Measurements from ENCODE around the gene SENP2. TPM values are rescaled to one million over a fixed set of nuclear protein-coding genes. Genes with fewer than 3 reads are reported as not detected.
A peak's percentile ranks its signal among the peaks of the same experiment; 100 is the strongest.
"Not testable (repeated sequence)": the region's sequence is repeated elsewhere in the genome, so short reads cannot be mapped to it uniquely, and the experiment has no call there.

Gene SENP2
- 31.2 TPM for polyA plus RNA-seq (2012; ENCODE audit: insufficient read depth, insufficient read length)

- H3K4me3 ChIP-seq (ENCODE audit: low read length): peak within 1 kb of the TSS; percentile 97
- DNase-seq (ENCODE audit: low read depth, low spot score): peak; percentile 98
Measured at GRCh38 chr3:185585859-185586685, at the start of gene SENP2. Gene SENP2, plus strand, starts transcription at chr3:185586295. Its CDS starts 119 bp downstream, at chr3:185586414.

DNA sequence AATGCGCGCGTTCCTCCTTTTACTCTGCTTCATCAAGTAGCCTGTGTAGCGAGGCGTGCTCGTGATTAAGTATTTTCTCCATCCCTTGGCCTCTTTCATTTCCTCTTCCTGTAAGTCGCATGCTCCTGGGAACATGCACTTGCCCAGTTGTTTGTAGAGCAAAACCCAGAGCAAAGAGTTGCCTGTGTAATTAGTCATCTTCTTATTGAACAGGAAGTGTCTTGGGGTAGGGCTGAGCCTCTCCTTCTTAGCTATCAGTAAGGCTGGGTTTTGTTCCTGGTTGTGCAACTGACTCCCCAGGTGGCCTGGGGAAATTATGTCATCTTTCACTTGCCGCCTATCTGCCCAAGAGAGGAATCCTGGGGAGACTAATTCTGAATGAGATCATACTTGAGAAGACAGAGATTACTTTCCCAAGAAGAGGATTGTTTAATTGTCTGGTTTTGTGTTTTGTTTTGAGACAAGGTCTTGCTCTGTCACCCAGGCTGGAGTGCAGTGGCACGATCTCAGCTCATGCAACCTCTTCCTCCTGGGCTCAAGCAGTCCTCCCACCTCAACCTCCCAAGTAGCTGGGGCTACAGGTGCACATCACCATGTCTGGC lies 48.6 kb upstream of the SENP2 start:
- no peak overlapping the region for H3K4me3 ChIP-seq (ENCODE audit: low read length)
- peak; percentile 50 for DNase-seq (ENCODE audit: low read depth, low spot score)

DNA sequence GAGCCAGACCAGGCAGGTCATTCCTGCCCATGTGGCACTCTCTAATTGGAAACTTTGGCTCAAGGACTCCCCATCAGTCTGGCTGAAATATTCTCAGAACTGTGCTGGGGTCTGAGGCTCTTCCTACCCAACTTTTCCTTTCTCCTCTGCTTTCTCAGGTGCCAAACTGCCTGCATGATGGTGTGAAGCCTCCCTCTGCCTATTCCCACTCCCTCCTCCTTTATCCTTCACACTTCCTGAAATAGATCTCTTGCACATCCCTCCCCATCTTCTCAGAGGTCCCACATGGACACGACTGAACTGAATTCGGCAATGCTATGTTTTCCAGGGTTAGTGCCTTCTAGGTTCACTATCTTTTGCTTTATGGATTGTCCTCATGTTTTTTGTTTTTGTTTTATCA lies 46.2 kb upstream of the SENP2 start:
- no peak overlapping the region for H3K4me3 ChIP-seq (ENCODE audit: low read length)
- no peak for DNase-seq (ENCODE audit: low read depth, low spot score)

DNA sequence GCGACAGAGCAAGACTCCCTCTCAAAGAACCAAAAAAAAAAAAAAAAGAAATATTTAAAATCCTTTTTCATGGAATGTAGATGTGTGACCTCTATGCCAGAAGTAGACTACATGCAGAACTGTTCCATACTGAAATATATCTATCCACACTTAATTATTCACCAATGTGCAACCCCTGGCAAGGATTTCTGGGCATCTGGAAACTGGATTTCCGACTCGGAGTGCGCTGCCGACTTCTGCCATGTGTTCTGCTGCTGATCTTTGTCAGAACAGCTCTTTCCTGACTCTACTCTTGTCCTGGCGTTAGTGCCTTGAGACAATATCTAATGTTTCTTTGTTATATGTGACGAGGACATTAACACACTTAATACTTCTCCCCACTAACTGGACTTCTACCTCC lies 45.4 kb upstream of the SENP2 start:
- H3K4me3 ChIP-seq (ENCODE audit: low read length): no peak overlapping the region
- DNase-seq (ENCODE audit: low read depth, low spot score): no peak

DNA sequence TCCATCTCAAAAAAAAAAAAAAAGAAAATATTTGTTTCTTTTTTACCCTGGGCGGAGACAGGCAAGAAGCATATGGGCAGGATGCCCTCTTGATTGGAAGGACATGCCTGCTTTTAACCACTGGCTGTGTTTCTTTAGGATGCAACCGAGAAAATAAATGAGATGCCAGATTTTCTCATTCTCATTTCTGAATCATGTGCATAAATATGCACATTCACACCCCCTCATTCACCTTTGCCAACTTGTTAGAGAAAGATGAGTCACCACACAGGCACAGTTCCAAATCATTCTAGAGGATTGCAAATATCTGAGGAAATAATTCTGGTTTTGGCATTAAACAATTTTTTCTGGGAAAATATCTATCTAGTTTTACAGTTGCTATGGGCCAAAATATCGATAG lies 37.0 kb upstream of the SENP2 start:
- no peak for DNase-seq (ENCODE audit: low read depth, low spot score)
- no peak overlapping the region for H3K4me3 ChIP-seq (ENCODE audit: low read length)

GRCh38 chr3:185549651-185550111 lies 36.4 kb upstream of the SENP2 start:
- DNase-seq (ENCODE audit: low read depth, low spot score): no peak
- no peak overlapping the region for H3K4me3 ChIP-seq (ENCODE audit: low read length)

DNA sequence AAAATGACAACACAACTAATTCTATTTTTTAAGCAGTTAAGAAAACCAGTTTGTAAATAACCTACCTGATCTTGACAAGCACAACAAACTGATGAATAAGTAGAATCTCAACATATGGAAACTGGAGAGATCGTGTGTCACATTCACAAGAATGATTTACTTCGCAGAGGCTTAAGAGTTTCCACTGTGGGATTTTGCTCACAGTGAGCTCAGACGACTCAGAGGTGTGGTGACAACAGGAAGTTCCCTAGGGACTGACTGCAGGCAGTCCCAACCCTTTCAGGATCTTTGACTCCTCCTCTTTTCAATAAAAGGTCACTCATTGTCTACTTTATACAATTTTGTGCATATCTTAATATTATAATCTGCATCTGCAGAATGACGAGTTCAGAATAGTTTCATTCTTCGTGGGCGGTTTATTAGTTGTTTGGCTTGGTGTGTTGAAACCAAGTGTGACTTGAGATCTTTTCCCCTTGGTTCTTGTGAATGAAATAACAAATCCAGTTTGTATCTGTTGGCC lies 33.7 kb upstream of the SENP2 start, which contains the start of gene LIPH:
Gene LIPH, minus strand, starts transcription at position 231 of the 520 bp plus-strand sequence. Its CDS starts 117 bp downstream, at position 114.
- no peak for DNase-seq (ENCODE audit: low read depth, low spot score)
- H3K4me3 ChIP-seq (ENCODE audit: low read length): no peak within 1 kb of the TSS

DNA sequence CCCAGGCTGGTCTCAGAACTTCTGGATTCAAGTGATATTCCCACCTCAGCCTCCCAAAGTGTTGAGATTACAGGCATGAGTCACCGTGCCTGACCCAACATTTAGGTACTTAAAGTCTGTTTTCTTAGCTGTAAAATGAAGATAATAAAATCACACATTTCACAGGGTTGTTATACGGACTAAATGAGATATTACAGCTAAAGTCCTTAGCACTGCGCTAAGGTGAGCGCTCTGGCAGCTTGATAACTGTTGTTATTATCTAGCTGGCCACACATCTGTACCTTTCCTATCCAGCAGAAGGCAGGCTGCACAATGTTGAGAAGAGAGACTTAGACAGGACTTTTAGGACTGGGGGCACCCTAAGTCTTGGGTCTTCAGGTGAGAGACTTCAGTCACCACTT lies 31.0 kb upstream of the SENP2 start:
- H3K4me3 ChIP-seq (ENCODE audit: low read length): no peak overlapping the region
- DNase-seq (ENCODE audit: low read depth, low spot score): no peak

DNA sequence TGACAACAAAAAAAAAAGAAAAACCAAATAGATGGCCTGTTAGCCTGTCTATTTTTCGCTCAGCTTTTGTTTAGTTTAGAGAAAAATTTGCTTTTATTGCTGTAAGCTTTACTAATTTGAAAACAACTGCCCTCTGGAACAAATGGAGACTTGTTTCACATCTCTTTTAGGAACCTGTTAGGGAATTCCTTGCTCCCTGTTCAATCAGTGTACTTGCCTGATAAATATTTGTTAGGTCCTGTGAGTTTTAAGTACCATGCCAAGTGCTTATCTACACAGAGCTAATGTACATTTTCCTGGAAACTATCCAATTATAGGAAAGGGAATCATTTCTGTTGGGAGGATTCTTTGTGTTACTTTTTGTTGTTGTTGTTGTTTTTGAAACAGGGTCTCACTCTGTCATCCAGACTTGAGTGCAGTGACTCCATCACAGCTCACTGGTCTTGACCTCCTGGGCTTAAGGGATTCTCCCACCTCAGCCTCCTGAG lies 30.2 kb upstream of the SENP2 start:
- no peak overlapping the region for H3K4me3 ChIP-seq (ENCODE audit: low read length)
- no peak for DNase-seq (ENCODE audit: low read depth, low spot score)

DNA sequence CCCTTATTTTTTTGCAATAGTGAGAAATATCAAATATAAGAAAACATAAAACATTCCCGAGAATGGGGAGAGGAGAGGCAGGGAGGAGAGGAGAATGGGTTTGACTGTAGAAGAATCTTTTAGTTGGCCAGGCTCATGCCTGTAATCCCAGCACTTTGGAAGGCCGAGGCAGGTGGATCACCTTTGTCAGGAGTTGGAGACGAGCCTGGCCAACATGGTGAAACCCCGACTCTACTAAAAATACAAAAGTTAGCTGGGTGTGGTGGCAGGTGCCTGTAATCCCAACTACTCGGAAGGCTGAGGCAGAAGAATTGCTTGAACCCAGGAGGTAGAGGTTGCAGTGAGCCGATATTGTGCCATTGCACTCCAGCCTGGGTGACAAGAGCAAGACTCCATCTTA lies 29.5 kb upstream of the SENP2 start:
- not testable (repeated sequence) for DNase-seq (ENCODE audit: low read depth, low spot score); H3K4me3 ChIP-seq (ENCODE audit: low read length)

DNA sequence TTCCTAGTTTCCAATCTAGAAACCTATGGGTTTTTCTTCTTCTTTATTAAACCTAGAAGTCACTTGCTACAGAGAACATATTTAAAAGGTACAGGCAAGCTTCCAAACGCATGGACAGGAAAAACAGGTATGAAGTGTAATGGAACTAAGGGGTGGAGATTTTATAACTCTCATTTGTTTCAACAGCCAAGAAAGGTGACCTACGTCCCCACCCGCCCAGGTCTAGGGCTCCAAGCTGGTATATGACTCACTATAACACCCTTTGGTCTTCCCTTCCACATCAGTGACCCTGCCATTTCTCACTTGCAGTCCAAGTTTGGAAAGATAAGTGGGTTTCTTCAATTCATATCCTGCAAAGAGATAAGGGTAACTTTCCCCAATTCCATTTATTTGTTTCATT lies 27.7 kb upstream of the SENP2 start:
- H3K4me3 ChIP-seq (ENCODE audit: low read length): no peak overlapping the region
- DNase-seq (ENCODE audit: low read depth, low spot score): no peak

DNA sequence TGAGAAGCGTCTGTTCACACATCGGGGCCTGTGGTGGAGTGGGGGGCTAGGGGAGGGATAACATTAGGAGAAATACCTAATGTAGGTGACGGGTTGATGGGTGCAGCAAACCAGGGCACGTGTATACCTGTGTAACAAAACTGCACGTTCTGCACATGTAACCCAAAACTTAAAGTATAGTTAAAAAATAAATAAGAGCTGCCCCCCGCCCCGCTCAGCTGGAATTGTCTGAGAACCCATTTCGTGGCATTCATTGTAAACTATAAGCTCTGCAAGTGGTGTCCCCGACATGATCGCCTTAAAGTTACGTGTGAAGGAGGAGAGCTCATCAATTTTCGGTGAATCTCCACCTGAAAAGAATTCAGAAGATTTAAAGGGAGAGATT lies 26.4 kb upstream of the SENP2 start:
- H3K4me3 ChIP-seq (ENCODE audit: low read length): no peak overlapping the region
- no peak for DNase-seq (ENCODE audit: low read depth, low spot score)

GRCh38 chr3:185560676-185561075 lies 25.4 kb upstream of the SENP2 start:
- H3K4me3 ChIP-seq (ENCODE audit: low read length): no peak overlapping the region
- DNase-seq (ENCODE audit: low read depth, low spot score): no peak

DNA sequence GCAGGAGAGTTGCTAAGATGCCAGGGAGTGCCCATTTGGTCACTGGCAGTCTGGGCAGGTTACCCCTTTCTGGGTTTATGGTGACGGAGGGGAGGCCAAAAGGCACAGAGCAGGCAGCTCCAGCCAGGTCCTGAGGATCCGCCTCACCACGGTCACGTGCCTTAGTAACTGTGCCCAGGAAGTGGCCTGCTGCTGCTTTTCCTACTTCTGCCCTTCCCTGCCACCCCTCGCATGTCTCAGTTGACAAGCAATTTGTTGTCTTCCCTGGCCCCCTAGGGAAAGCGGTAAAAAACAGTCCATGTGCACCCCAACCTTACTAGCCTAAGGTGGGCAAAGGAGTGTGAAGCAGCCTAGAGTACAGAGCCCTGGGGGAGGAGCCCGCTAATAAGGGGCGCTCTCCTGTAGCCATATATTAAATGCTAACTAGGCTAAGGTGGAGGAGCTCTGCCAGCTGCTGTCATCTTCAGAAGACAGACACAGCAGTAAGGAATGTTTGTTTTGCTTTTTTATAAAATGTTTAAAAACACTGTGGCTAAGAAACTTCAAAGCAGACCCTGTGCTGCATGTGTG lies 24.6 kb upstream of the SENP2 start:
- DNase-seq (ENCODE audit: low read depth, low spot score): no peak
- no peak overlapping the region for H3K4me3 ChIP-seq (ENCODE audit: low read length)

GRCh38 chr3:185561958-185562357 lies 24.1 kb upstream of the SENP2 start:
- DNase-seq (ENCODE audit: low read depth, low spot score): no peak
- no peak overlapping the region for H3K4me3 ChIP-seq (ENCODE audit: low read length)

DNA sequence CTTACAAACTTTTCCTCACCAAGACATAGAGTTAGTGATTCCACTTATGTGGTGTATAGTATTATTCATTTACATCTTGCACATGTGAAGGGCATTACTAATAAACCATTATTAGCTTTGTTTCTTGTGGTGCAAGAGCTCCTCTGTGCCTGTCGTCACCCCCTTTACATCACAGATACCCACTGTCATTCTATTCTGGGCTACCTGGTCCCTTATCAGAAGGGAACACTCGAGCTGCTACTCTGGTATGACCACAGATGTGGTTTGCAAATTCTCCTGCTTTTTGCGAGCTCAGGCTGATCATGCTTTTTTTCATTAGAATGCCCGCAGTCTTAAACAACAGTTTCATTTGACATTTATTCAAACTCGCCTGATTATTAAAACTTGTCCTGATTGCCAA lies 13.9 kb upstream of the SENP2 start:
- H3K4me3 ChIP-seq (ENCODE audit: low read length): no peak overlapping the region
- no peak for DNase-seq (ENCODE audit: low read depth, low spot score)

GRCh38 chr3:185575108-185575869 lies 10.8 kb upstream of the SENP2 start:
- peak; percentile 75 for DNase-seq (ENCODE audit: low read depth, low spot score)
- not testable (repeated sequence) for H3K4me3 ChIP-seq (ENCODE audit: low read length)

DNA sequence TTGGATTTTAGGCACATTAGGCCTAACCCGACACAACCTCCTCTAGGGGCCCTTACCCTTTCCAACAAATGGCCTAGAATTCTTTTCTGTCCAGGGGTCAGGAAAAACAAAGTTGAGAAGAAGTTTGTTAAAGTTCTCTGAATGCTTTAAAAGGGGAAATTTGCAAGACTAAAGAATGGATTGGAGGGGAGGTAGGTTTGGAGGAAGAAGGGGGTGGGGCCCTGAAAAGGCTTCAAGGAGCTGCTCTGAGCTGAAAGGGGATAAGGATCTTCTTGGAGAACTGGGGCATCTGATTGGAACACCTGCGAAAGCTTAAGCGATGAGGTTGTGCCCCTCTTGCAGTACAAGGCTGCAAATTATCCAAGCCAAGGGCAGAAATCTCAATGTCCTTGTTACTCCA lies 3.9 kb upstream of the SENP2 start:
- H3K4me3 ChIP-seq (ENCODE audit: low read length): no peak overlapping the region
- DNase-seq (ENCODE audit: low read depth, low spot score): no peak

DNA sequence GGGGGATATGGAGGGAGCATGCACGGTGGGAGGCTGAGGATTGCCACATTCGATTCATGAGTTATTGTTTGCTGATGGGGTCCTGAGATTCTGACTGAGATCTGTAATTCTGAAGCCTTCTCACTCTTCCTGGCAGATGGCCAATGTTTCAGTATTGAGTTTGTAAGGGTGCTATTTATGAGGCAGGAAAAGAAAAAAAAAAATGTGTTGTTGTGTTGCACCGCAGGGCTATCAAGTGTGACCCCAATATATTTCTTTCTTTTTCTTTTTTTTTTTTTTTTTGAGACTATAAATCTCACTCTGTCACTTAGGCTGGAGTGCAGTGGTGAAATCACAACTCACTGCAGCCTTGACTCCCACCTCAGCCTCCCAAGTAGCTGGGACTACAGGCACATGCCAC lies 3.2 kb upstream of the SENP2 start:
- no peak overlapping the region for H3K4me3 ChIP-seq (ENCODE audit: low read length)
- DNase-seq (ENCODE audit: low read depth, low spot score): no peak

Data from Jurkat, Clone E6-1 (cell line).